ENCODE results near the gene RTN3.
"Not testable (repeated sequence)": the region's sequence is repeated elsewhere in the genome, so short reads cannot be mapped to it uniquely, and the experiment has no call there.

RTN3 gene, protein sequence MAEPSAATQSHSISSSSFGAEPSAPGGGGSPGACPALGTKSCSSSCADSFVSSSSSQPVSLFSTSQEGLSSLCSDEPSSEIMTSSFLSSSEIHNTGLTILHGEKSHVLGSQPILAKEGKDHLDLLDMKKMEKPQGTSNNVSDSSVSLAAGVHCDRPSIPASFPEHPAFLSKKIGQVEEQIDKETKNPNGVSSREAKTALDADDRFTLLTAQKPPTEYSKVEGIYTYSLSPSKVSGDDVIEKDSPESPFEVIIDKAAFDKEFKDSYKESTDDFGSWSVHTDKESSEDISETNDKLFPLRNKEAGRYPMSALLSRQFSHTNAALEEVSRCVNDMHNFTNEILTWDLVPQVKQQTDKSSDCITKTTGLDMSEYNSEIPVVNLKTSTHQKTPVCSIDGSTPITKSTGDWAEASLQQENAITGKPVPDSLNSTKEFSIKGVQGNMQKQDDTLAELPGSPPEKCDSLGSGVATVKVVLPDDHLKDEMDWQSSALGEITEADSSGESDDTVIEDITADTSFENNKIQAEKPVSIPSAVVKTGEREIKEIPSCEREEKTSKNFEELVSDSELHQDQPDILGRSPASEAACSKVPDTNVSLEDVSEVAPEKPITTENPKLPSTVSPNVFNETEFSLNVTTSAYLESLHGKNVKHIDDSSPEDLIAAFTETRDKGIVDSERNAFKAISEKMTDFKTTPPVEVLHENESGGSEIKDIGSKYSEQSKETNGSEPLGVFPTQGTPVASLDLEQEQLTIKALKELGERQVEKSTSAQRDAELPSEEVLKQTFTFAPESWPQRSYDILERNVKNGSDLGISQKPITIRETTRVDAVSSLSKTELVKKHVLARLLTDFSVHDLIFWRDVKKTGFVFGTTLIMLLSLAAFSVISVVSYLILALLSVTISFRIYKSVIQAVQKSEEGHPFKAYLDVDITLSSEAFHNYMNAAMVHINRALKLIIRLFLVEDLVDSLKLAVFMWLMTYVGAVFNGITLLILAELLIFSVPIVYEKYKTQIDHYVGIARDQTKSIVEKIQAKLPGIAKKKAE

GRCh38 chr11:63681321-63682065, at the start of gene RTN3:
TSS of gene RTN3 (plus strand) at chr11:63681500. CDS start at chr11:63681637, 137 bp downstream.
- DNase-seq: peak; percentile 98

DNA sequence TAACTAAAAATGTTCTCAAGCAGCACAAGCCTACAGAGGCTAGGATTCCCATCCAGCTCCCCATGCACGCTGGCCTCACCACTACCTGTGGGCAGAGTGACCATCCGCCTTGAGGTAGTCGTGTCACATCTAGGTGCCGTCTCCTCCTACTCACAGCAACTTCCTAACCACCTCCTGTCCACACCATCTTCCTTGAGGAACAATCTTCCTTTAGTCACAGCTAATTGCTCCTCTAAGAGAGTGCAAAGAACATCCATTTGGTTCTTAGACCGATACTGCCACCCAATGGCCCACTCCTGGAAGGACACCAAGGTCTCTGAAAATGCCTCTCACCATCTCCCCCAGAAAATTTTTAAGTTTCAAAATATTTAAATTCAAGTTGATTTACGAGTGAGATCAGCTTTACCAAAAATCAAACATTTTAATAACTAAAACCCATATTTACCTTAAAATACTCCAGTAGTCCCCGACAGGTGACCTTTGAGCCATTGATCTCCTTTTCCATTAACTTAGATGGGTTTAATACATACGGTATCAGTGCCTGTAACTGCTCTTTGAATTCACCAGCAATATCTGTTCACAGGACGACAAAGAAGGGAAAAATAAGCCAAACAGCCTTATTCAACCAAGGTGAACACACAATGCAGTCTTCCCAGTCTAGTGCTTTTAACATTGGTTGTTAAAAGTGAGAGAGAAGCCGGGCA, 45.4 kb upstream of the RTN3 start:
- DNase-seq: peak; percentile 18

GRCh38 chr11:63638436-63638835, 42.9 kb upstream of the RTN3 start:
- DNase-seq: not testable (repeated sequence)

DNA sequence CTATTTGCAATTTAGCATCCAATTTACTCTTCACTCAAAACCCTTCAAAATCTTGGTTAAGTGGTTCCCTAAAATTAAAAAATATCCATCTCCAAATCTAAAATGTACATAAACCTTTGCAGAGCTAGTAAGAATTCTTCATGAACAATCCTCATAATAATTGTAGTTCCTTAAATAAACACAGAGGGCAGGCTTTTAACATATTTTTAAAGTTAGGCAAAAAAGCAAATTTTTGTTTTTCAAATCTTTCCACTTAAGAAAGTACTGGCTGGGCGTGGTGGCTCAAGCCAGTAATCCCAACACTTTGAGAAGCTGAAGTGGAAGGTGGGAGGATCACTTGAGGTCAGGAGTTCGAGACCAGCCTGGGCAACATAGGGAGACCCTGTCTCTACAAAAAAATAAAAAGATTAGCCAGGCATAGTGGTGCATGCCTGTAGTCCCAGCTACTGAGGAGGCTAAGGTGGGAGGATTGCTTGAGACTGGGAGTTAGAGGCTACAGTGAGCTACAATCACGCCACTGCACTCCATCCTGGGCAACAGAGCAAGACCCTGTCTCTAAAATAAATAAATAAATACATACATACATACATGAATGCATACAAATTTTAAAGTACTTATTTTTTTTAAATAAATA, 42.0 kb upstream of the RTN3 start:
- no peak for DNase-seq

GRCh38 chr11:63641727-63642126, 39.6 kb upstream of the RTN3 start:
- DNase-seq: no peak

- no peak for DNase-seq
Measured at GRCh38 chr11:63643205-63643604, 38.1 kb upstream of the RTN3 start.

GRCh38 chr11:63652671-63653070, 28.6 kb upstream of the RTN3 start:
- DNase-seq: no peak

DNA sequence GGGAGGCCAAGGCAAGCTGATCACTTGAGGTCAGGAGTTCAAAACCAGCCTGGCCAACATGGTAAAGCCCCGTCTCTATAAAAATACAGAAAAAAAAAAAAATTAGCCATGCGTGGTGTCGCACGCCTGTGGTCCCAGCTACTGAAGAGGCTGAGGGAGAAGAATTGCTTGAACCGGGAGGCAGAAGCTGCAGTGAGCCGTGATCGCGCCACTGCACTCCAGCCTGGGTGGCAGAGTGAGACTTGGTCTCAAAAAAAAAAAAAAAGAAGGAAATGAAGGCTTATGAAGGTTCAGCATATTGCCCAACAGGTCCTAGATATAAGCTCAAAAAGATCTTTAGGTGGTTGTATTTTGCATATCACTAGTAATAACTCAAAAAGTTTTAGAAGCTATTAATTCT, 20.3 kb upstream of the RTN3 start:
- DNase-seq: no peak

- no peak for DNase-seq
Measured at GRCh38 chr11:63663809-63664208, 17.5 kb upstream of the RTN3 start.

GRCh38 chr11:63666874-63667273, 14.4 kb upstream of the RTN3 start:
- DNase-seq: no peak

DNA sequence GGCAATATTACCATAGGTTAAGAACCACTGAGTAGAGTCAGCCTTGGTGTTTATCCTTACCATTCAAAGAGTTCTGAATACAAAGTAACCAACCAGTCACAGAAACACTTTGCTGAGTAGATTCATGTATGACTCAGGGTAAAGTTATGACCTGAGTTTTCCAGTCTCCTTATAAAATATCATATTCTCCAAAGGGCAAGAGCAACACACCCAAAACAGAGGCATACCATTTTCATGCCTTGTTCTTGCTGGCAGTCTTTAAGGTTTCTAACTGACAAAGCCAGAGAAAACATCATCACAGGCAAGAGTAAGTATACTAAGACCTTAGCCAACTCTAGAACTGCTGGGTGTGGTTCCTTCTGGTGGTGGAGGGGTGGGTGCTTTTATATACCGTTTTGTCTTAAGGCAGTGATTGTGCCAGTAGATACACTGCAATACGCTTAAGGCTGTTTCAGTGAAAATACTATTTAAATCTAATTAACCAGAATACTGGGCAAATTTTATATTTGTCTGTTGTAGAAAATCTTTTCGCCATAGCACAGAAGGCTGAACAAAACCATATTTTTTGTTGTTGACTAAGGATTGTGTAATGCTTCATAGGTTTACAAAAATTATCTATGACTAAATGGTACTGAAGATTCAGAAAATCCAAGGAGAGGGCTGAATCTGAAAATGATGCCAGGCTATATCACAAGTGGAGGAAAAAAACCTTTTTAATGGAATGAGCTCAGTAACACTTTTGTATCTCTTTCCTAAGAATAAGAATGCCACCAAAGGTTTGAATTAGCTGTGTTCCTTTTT, 13.1 kb upstream of the RTN3 start:
- DNase-seq: no peak

GRCh38 chr11:63670096-63670432, 11.2 kb upstream of the RTN3 start:
- no peak for DNase-seq

GRCh38 chr11:63670433-63671321, 10.6 kb upstream of the RTN3 start:
- peak; percentile 36 for DNase-seq

DNA sequence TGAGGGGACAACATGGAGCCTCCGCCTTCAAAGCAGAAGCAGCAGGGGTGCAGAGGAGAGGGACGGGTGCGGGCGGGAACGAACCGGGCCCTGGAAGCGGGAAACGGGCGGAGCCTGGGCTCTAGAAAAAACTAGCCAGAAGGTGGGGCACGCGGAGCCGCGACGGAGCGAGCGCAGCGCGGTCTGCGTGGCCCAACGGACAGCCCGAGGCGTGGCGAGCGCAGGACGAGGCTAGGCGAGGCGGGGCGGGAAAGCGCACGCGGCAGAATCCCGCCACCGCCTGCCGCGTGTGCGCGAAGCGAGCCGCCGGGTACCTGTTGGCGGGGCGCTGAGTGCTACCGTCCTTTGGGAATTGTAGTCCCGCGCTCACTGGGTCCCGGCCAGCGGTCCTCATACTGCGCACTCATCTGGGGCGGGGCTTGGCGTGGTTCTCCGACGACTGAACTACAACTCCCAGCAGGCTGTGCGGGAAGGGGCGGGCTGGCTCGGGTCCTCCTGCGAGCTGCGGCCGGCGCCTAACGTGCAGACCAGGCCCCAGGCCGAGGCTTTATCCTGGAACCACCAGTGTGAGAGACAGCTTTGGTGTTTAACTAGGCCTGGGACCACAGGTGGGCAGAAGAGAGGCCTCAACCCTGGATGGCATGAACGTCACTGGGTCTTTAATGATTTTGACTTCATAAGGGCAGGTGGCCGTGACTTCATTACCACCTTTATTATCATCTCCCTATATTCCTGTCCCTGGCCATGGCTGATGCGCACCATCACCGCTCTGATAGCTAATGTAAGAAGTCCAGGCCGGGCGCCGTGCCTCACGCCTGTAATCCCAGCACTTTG, 9.8 kb upstream of the RTN3 start, which contains the start of gene ATL3:
ATL3 (minus strand) TSS at position 55 of the 834 bp plus-strand sequence; CDS start at position 14, 41 bp downstream.
- DNase-seq: peak; percentile 91

DNA sequence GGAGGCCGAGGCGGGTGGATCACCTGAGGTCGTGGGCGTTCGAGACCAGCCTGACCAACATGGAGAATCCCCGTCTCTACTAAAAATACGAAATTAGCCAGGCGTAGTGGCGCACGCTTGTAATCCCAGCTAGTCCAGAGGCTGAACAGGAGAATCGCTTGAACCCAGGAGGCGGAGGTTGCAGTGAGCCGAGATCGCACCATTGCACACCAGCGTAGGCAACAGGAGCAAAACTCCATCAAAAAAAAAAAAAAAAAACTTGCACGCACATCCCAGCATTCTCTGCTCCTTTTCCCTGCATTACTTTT, 9.2 kb upstream of the RTN3 start:
- no peak for DNase-seq

DNA sequence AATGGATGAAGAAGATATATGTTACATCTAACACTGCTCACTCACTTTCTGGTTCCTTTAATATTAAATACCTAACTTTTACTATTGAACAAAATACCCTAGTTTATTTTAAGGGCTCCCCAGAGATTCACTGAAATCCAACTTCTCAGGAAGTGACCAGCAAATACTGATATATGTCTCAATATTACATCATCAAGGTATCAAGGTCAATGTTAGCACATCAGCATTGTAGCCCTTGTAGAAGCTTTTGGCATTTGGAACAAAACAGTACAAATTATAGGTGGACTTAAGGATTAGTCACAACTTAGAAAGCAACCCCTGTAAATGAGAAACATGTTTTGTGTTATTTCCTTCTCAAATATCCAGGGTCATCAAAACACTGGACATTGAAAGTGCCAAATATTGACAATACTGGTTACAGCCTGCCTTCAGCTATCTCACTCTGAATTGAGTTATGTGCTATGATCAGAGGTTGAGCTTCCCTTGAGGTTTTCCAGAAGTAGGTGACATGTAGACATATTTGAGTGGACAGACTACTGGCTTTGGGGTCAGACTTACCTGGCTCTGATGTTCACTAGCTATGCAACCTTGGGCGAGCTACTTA, 8.3 kb upstream of the RTN3 start:
- DNase-seq: no peak

DNA sequence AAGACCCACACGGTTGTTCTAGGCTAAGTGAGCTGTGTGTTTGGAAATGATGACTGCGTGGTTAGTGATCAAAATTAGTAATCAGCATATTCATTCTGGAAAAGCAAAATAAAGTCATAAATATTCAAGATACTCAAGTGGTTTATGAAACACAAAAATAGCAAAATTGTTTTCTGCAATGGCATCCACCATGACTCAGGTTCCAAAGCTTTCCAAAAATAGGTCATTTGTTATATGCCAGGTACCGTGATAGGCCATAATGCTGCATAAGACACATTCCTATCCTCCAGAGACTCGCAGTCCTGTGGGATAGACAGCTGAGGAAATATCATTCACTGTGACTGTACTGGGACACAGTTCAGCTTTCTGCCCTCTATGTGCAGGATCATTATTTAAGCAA, 7.7 kb upstream of the RTN3 start:
- no peak for DNase-seq

GRCh38 chr11:63680834-63681320, 423 bp upstream of the RTN3 start:
- peak; percentile 53 for DNase-seq

All from NCI-H345 (cell line).